ENCODE data around the gene CDK5RAP2.

The CDK5RAP2 gene

DNA sequence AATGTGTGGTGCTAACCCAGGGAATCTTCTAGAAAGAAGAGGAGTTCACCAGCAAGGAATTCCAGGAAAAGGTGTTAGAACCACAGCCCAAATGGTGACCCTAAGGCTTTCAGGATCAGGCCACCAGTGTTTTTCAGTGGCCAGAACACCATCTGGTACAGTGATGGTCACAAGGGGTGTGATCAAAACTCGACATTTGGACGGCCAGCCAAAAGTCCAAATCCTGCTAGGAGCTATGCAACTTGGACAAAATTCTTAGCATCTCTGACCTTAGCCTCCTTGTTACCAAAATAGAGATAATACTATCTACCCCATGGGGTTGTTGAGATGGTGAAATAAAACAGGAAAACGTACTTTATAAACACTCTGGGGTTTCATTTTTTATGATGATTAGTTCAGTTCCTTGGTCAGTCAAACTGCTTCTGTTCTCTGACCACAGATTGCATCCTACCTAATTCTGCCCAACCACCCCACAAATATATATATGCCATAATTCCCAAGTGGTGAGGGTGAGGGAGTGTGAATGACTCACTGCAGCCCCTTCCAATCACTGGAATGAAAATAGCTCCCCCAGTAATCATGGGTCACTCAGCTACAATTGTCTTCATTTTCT is 210.3 kb downstream of the CDK5RAP2 start:
- no peaks in the 10 kb centered on the region for H3K27me3 ChIP-seq (ENCODE audit: low read depth, low read length)
- no peak overlapping the region for H3K27ac ChIP-seq (ENCODE audit: low read length)
- TF ChIP-seq, protein P1, sequence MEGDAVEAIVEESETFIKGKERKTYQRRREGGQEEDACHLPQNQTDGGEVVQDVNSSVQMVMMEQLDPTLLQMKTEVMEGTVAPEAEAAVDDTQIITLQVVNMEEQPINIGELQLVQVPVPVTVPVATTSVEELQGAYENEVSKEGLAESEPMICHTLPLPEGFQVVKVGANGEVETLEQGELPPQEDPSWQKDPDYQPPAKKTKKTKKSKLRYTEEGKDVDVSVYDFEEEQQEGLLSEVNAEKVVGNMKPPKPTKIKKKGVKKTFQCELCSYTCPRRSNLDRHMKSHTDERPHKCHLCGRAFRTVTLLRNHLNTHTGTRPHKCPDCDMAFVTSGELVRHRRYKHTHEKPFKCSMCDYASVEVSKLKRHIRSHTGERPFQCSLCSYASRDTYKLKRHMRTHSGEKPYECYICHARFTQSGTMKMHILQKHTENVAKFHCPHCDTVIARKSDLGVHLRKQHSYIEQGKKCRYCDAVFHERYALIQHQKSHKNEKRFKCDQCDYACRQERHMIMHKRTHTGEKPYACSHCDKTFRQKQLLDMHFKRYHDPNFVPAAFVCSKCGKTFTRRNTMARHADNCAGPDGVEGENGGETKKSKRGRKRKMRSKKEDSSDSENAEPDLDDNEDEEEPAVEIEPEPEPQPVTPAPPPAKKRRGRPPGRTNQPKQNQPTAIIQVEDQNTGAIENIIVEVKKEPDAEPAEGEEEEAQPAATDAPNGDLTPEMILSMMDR (IDR thresholded peaks at IDR 0.05; ENCODE audit: low read depth, low read length), result no peak
- no peak for TF ChIP-seq EZH2phosphoT487 (IDR thresholded peaks at IDR 0.05; ENCODE audit: low read depth)
- H3K4me1 ChIP-seq (ENCODE audit: low read length), result no peaks in the 10 kb centered on the region
- no peak overlapping the region for H3K4me3 ChIP-seq (ENCODE audit: low read length)
- no peak overlapping the region for H3K9ac ChIP-seq (ENCODE audit: low read length)
- no peak overlapping the region for H3K4me2 ChIP-seq (ENCODE audit: low read length)
- no peaks in the 10 kb centered on the region for H3K9me3 ChIP-seq (ENCODE audit: insufficient read depth, low read length)
- no peaks in the 10 kb centered on the region for H4K20me1 ChIP-seq (ENCODE audit: insufficient read depth, low read length)
- H3K79me2 ChIP-seq (ENCODE audit: low read length), result no peaks in the 10 kb centered on the region
- no peak overlapping the region for H2AFZ ChIP-seq (ENCODE audit: low read depth, low read length)
- no peaks in the 10 kb centered on the region for H3K36me3 ChIP-seq (replicated peaks; ENCODE audit: low read depth, low read length)

DNA sequence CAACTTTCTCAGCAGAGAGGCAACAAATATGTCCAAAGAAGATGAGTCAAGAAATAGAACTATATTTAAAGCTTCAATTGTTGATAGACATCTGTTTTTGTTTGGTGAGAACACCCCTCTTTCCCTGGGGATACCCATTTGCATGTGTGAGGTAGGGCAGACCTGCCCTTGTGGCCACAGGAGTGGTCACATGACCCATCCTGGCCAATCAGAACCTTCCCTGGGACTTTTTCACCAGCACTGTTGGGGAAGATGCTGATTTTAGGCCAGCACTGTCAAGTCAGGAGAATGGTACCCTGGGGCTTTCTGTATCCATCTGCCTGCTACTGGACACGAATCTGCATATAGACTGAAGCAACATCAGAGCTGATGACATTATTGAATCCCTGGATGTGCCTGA is 211.2 kb downstream of the CDK5RAP2 start:
- Histone ChIP-seq H4K20me1 (ENCODE audit: insufficient read depth, low read length) (no peaks in the 10 kb centered on the region), H3K9me3 (ENCODE audit: insufficient read depth, low read length) (no peaks in the 10 kb centered on the region), H3K27me3 (ENCODE audit: low read depth, low read length) (no peaks in the 10 kb centered on the region), H3K9ac (ENCODE audit: low read length) (no peak overlapping the region), H3K27ac (ENCODE audit: low read length) (no peak overlapping the region), H3K4me2 (ENCODE audit: low read length) (no peak overlapping the region), H3K36me3 (replicated peaks; ENCODE audit: low read depth, low read length) (no peaks in the 10 kb centered on the region), H3K4me1 (ENCODE audit: low read length) (no peaks in the 10 kb centered on the region), H2AFZ (ENCODE audit: low read depth, low read length) (no peak overlapping the region), H3K4me3 (ENCODE audit: low read length) (no peak overlapping the region), H3K79me2 (ENCODE audit: low read length) (no peaks in the 10 kb centered on the region)
- no peak for TF ChIP-seq EZH2phosphoT487 (IDR thresholded peaks at IDR 0.05; ENCODE audit: low read depth)
- TF ChIP-seq, protein P1 (IDR thresholded peaks at IDR 0.05; ENCODE audit: low read depth, low read length), result no peak

DNA sequence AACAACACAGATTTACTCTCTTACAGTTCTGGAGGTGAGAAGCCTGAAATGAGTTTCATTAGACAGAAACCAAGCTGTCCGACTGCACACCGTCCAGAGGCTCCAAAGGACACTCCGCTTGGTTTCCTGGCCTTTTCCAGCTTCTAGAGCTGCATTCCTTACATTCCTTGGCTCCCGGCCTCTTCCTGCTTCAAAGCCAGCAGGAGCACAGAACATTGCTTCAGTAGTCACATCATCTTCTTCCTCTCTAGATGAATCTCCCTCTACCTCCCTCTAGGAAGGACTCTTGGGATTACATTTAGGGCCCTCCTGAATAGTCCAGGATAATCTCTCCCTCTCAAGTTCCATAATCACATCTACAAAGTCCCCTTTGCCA is 213.3 kb downstream of the CDK5RAP2 start:
- H4K20me1 ChIP-seq (ENCODE audit: insufficient read depth, low read length), result no peaks in the 10 kb centered on the region
- H3K4me1 ChIP-seq (ENCODE audit: low read length), result no peaks in the 10 kb centered on the region
- H3K9ac ChIP-seq (ENCODE audit: low read length), result no peak overlapping the region
- H3K79me2 ChIP-seq (ENCODE audit: low read length), result no peaks in the 10 kb centered on the region
- no peak overlapping the region for H3K4me3 ChIP-seq (ENCODE audit: low read length)
- H3K9me3 ChIP-seq (ENCODE audit: insufficient read depth, low read length), result no peaks in the 10 kb centered on the region
- H3K36me3 ChIP-seq (replicated peaks; ENCODE audit: low read depth, low read length), result no peaks in the 10 kb centered on the region
- no peak overlapping the region for H2AFZ ChIP-seq (ENCODE audit: low read depth, low read length)
- H3K27me3 ChIP-seq (ENCODE audit: low read depth, low read length), result no peaks in the 10 kb centered on the region
- no peak overlapping the region for H3K4me2 ChIP-seq (ENCODE audit: low read length)
- no peak overlapping the region for H3K27ac ChIP-seq (ENCODE audit: low read length)
- no peak for TF ChIP-seq EZH2phosphoT487 (IDR thresholded peaks at IDR 0.05; ENCODE audit: low read depth)
- TF ChIP-seq, protein P1 (IDR thresholded peaks at IDR 0.05; ENCODE audit: low read depth, low read length), result no peak

DNA sequence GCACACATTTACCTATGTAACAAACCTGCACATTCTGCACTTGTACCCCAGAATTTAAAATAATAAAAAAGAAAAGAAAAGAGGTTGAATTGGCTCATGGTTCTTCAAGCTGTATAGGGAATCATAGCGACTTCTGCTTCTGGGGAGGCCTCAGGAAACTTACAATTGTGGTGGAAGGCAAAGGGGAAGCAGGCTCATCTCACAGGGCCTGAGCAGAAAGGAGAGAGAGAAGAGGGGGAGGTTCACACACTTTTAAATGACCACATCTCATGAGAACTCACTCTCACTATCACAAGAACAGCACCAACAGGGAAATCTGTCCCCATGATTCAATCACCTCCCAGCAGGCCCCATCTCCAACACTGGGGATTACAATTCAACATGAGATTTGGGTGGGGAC is 214.6 kb downstream of the CDK5RAP2 start:
- Histone ChIP-seq H3K36me3 (replicated peaks; ENCODE audit: low read depth, low read length) (no peaks in the 10 kb centered on the region), H2AFZ (ENCODE audit: low read depth, low read length) (no peak overlapping the region), H3K4me1 (ENCODE audit: low read length) (no peaks in the 10 kb centered on the region), H3K9me3 (ENCODE audit: insufficient read depth, low read length) (no peaks in the 10 kb centered on the region), H3K27ac (ENCODE audit: low read length) (no peak overlapping the region), H3K27me3 (ENCODE audit: low read depth, low read length) (no peaks in the 10 kb centered on the region), H3K9ac (ENCODE audit: low read length) (no peak overlapping the region), H3K4me3 (ENCODE audit: low read length) (no peak overlapping the region), H3K4me2 (ENCODE audit: low read length) (no peak overlapping the region), H4K20me1 (ENCODE audit: insufficient read depth, low read length) (no peaks in the 10 kb centered on the region), H3K79me2 (ENCODE audit: low read length) (no peaks in the 10 kb centered on the region)
- TF ChIP-seq EZH2phosphoT487 (IDR thresholded peaks at IDR 0.05; ENCODE audit: low read depth), result no peak
- TF ChIP-seq, protein P1 (IDR thresholded peaks at IDR 0.05; ENCODE audit: low read depth, low read length), result no peak
